ENCODE data around the gene RNF32. TPM values are rescaled to one million over a fixed set of nuclear protein-coding genes. Genes with fewer than 3 reads are reported as not detected.
"Not testable (repeated sequence)": the region's sequence is repeated elsewhere in the genome, so short reads cannot be mapped to it uniquely, and the experiment has no call there.

The RNF32 gene
- total RNA-seq, 1 donor from 2014 or later, result 1.9 TPM

- DNase-seq, result no peak
- Histone ChIP-seq H3K27ac (no peak overlapping the region), H3K9me3 (no peaks in the 10 kb centered on the region), H3K4me3 (no peak overlapping the region), H3K27me3 (no peaks in the 10 kb centered on the region), H3K36me3 (no peaks in the 10 kb centered on the region), H3K4me1 (no peaks in the 10 kb centered on the region)
- TF ChIP-seq CTCF (IDR thresholded peaks at IDR 0.05), result no peak
- ATAC-seq, result no peak
- intact Hi-C loops (cut with DNase I), result no loop called here
These were observed 51.2 kb downstream of the RNF32 start for GRCh38 chr7:156691764-156692163.

DNA sequence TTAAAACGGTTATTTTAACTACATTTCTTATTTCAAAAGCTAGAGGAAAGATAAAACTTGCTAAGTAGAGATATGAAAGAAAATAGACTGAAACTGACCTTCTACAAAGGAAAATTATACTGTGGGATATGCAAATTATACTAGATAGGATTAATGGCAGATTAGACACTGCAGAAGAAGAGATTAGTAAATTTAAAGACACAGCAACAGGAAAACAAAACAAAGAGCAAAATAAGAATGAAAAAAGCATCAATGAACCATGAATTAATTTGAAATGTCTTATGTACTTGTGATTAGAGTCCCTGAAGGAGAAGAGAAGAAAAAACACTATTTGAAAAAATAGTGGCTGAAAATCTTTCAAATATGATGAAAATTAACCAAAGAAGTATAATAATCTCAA lies 52.3 kb downstream of the RNF32 start:
- ATAC-seq (no peak), DNase-seq (no peak)
- Histone ChIP-seq H3K4me1 (no peaks in the 10 kb centered on the region), H3K27ac (no peak overlapping the region), H3K36me3 (no peaks in the 10 kb centered on the region), H3K27me3 (no peaks in the 10 kb centered on the region), H3K4me3 (no peak overlapping the region), H3K9me3 (no peaks in the 10 kb centered on the region)
- no peak for TF ChIP-seq CTCF (IDR thresholded peaks at IDR 0.05)
- intact Hi-C loops (cut with DNase I), result no loop called here

DNA sequence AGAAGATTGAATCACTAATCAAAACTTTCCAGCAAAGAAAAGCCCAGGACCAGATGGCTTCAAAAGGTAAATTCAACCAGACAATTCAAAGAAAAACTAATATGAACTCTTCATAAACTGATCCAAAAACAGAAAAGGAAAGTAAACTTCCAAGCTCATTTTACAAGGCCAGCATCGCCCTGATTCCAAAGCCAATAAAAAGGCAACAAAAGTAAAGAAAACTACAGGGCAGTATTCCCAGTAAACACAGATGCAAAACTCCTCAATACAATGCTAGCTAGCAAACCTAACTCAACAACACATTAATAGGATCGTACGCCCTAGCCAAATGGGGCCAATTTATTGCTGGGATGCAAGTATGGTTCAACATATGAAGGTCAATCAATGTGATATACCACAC lies 53.1 kb downstream of the RNF32 start:
- TF ChIP-seq CTCF (IDR thresholded peaks at IDR 0.05), result no peak
- ATAC-seq, result no peak

DNA sequence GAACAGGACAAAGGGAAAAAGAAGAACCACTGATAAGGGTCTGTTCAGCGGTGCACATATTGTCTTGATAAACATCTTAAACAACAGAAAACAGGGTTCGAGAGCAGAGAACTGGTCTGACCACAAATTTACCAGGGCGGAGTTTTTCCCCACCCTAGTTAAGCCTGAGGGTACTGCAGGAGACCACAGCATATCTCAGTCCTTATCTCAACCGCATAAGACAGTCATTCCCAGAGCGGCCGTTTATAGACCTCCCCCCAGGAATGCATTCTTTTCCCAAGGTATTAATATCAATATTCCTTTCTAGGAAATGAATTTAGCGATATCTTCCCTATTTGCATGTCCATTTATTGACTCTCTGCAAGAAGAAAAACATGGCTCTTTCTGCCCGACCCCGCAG lies 56.7 kb downstream of the RNF32 start:
- H3K4me3 ChIP-seq; ATAC-seq; H3K27me3 ChIP-seq; H3K27ac ChIP-seq; H3K36me3 ChIP-seq; intact Hi-C loops (cut with DNase I); H3K4me1 ChIP-seq; DNase-seq; H3K9me3 ChIP-seq: not testable (repeated sequence)

More for the DNA sequence above, 53.1 kb downstream of the RNF32 start:
- H3K36me3 ChIP-seq, result no peaks in the 10 kb centered on the region
- no peaks in the 10 kb centered on the region for H3K27me3 ChIP-seq
- no peaks in the 10 kb centered on the region for H3K9me3 ChIP-seq
- H3K27ac ChIP-seq, result no peak overlapping the region
- intact Hi-C loops (cut with DNase I), result no loop called here
- no peak overlapping the region for H3K4me3 ChIP-seq
- no peak for DNase-seq
- no peaks in the 10 kb centered on the region for H3K4me1 ChIP-seq

DNA sequence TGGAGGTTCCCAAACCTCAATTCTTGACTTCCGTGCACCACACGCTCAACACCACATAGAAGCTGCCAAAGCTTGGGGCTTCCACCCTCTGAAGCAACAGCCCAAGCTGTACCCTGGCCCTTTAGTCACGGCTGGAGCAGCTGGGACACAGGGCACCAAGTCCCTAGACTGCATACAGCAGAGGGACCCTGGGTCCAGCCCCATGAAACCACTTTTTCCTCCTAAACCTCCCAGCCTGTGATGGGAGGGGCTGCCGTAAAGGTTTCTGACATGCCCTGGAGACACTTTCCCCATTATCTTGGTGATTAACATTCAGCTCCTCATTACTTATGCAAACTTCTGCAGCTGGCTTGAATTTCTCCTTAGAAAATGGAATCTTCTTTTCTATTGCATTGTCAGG lies 57.9 kb downstream of the RNF32 start:
- H3K36me3 ChIP-seq; ATAC-seq; intact Hi-C loops (cut with DNase I); H3K9me3 ChIP-seq; H3K4me1 ChIP-seq; DNase-seq; H3K27ac ChIP-seq; H3K27me3 ChIP-seq; H3K4me3 ChIP-seq: not testable (repeated sequence)

DNA sequence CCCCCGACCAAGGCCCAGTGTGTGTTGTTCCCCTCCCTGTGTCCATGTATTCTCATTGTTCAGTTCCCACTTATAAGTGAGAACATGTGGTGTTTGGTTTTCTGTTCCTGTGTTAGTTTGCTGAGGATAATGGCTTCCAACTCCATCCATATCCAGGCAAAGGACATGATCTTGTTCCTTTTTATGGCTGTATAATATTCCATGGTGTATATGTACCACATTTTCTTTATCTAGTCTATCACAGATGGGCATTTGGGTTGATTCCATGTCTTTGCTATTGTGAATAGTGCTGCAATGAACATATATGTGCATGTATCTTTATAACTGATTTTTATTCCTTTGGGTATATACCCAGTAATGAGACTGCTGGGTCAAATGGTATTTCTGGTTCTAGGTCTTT lies 61.2 kb downstream of the RNF32 start:
- intact Hi-C loops (cut with DNase I); H3K27me3 ChIP-seq; H3K27ac ChIP-seq; DNase-seq; H3K4me1 ChIP-seq; H3K4me3 ChIP-seq; H3K9me3 ChIP-seq; ATAC-seq; H3K36me3 ChIP-seq: not testable (repeated sequence)

GRCh38 chr7:156702399-156702798 lies 61.8 kb downstream of the RNF32 start:
- Histone ChIP-seq H3K27me3 (no peaks in the 10 kb centered on the region), H3K36me3 (no peaks in the 10 kb centered on the region), H3K27ac (no peak overlapping the region), H3K4me3 (no peak overlapping the region), H3K9me3 (no peaks in the 10 kb centered on the region), H3K4me1 (no peaks in the 10 kb centered on the region)
- no peak for TF ChIP-seq CTCF (IDR thresholded peaks at IDR 0.05)
- ATAC-seq, result no peak
- intact Hi-C loops (cut with DNase I), result no loop called here
- DNase-seq, result no peak

Data from upper lobe of right lung (tissue), 1 donor.